ENCODE measurements around the gene CHAC2. TPM values are rescaled to one million over a fixed set of nuclear protein-coding genes. Genes with fewer than 3 reads are reported as not detected.
A peak's percentile ranks its signal among the peaks of the same experiment; 100 is the strongest.

CHAC2 gene
- total and polyA plus RNA-seq, 2 of the 13 experiments (the other 11 are each of a cell fraction or from before 2014, with no cell fraction given): 1.7 to 10.7 TPM

- intact Hi-C loops (cut with micrococcal nuclease; ENCODE audit: unreplicated experiment) (no loop called here), in situ Hi-C loops (cut with HindIII; ENCODE audit: extremely low pct_ligation_motif_present, low pct_unique_long_range_greater_than_20kb) (no loop called here)
- peaks cover 9 to 20% of the 10 kb centered on the region in 2 experiments; a peak in 4 of 5 replicates for H3K36me3 ChIP-seq (replicated peaks in 1 of 2; ENCODE audit: control insufficient read depth in 1 of 2, insufficient read depth in 2 of 2, low read length in 2 of 2)
- no peak overlapping the region for H2AFZ ChIP-seq (ENCODE audit: low read length)
- peaks cover 0 to 6% of the 10 kb centered on the region in 2 experiments; a peak in 1 of 5 replicates for H3K27me3 ChIP-seq (ENCODE audit: control insufficient read depth in 1 of 2, insufficient read depth in 2 of 2, low read length in 2 of 2)
- H3K4me3 ChIP-seq (replicated peaks in 1 of 3; ENCODE audit: insufficient read depth in 1 of 3, low read depth in 2 of 3, low read length in 3 of 3): peak overlapping the region; percentile 21 to 98 (median 95); a peak in 2 of 6 replicates
- H3K9ac ChIP-seq (ENCODE audit: insufficient read depth, low read depth, low read length): no peak overlapping the region; the same call in 1 of the 2 replicates
- peaks cover 45% of the 10 kb centered on the region for H3K4me1 ChIP-seq (ENCODE audit: insufficient read depth, low read length)
- ChIA-PET POLR2A (interaction anchor here (4.8 kb wide), 1 partner anchor 15 kb away, joined by 53 read pairs; the partner anchor contains the start of gene CHAC2), CTCF (ENCODE audit: low intra/inter-chr PET ratio, low total read pairs) (no interaction called here)
- no peaks in the 10 kb centered on the region for H4K20me1 ChIP-seq (ENCODE audit: insufficient read depth, low read length)
- TF ChIP-seq ATF3 (CRISPR knock-in tag; IDR thresholded peaks at IDR 0.05) (no peak), SYNCRIP (IDR thresholded peaks at IDR 0.05; ENCODE audit: insufficient read depth, low read depth, low read length) (no peak), ZNF234 (CRISPR knock-in tag; conservative IDR thresholded peaks at IDR 0.05) (no peak), ATF7 (IDR thresholded peaks at IDR 0.05) (peak; percentile 70), ATF7 (CRISPR knock-in tag; IDR thresholded peaks at IDR 0.05) (no peak)
- TF ChIP-seq, protein P1, sequence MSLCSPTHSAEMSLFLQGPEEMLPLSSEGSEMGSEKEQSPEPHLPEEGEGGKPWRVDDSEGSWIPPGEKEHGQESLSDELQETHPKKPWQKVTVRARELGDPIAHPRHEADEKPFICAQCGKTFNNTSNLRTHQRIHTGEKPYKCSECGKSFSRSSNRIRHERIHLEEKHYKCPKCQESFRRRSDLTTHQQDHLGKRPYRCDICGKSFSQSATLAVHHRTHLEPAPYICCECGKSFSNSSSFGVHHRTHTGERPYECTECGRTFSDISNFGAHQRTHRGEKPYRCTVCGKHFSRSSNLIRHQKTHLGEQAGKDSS (CRISPR knock-in tag; IDR thresholded peaks at IDR 0.05; ENCODE audit: borderline replicate concordance, low read depth): no peak
- peaks cover 93% of the 10 kb centered on the region for H3K79me2 ChIP-seq (ENCODE audit: insufficient read depth, low read length)
- peak overlapping the region; percentile 87 for H3K4me2 ChIP-seq (ENCODE audit: low read depth, low read length)
- no TSS peak for BruUV-seq (replicated peaks)
- no peaks in the 10 kb centered on the region for H3K9me3 ChIP-seq (ENCODE audit: low read length)
- FAIRE-seq (no peak), ATAC-seq (no peak), DNase-seq (ENCODE audit: low spot score) (no peak)
- H3K27ac ChIP-seq (ENCODE audit: extremely low read length, insufficient read depth, low read length): no peak overlapping the region
Measured at GRCh38 chr2:53784436-53784835, 16.8 kb downstream of the CHAC2 start.

- intact Hi-C loops (cut with micrococcal nuclease; ENCODE audit: unreplicated experiment): no loop called here
- TF ChIP-seq CHD4 (IDR thresholded peaks at IDR 0.05; ENCODE audit: borderline replicate concordance, low read length) (peak; percentile 31; the same call in 1 of the 2 replicates), ZMYM4 (CRISPR knock-in tag; IDR thresholded peaks at IDR 0.05) (0 out of 2 replicates have a peak, but pooled peaks have one; percentile 19), CREB1 (IDR thresholded peaks at IDR 0.05) (no peak), CREB1 (CRISPR knock-in tag; IDR thresholded peaks at IDR 0.05) (0 out of 2 replicates have a peak, but pooled peaks have one; percentile 16), FOXO4 (CRISPR knock-in tag; conservative IDR thresholded peaks at IDR 0.05) (0 out of 2 replicates have a peak, but pooled peaks have one; percentile 44)
- TF ChIP-seq, protein P2, sequence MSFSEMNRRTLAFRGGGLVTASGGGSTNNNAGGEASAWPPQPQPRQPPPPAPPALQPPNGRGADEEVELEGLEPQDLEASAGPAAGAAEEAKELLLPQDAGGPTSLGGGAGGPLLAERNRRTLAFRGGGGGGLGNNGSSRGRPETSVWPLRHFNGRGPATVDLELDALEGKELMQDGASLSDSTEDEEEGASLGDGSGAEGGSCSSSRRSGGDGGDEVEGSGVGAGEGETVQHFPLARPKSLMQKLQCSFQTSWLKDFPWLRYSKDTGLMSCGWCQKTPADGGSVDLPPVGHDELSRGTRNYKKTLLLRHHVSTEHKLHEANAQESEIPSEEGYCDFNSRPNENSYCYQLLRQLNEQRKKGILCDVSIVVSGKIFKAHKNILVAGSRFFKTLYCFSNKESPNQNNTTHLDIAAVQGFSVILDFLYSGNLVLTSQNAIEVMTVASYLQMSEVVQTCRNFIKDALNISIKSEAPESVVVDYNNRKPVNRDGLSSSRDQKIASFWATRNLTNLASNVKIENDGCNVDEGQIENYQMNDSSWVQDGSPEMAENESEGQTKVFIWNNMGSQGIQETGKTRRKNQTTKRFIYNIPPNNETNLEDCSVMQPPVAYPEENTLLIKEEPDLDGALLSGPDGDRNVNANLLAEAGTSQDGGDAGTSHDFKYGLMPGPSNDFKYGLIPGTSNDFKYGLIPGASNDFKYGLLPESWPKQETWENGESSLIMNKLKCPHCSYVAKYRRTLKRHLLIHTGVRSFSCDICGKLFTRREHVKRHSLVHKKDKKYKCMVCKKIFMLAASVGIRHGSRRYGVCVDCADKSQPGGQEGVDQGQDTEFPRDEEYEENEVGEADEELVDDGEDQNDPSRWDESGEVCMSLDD (CRISPR knock-in tag; IDR thresholded peaks at IDR 0.05; ENCODE audit: borderline replicate concordance): no peak
- Histone ChIP-seq H4K20me1 (ENCODE audit: insufficient read depth, low read length) (no peaks in the 10 kb centered on the region), H3K4me1 (ENCODE audit: insufficient read depth, low read length) (peaks cover 53% of the 10 kb centered on the region), H3K4me3 (replicated peaks in 1 of 3; ENCODE audit: insufficient read depth in 1 of 3, low read depth in 2 of 3, low read length in 3 of 3) (peak overlapping the region; percentile 72 to 98 (median 95)), H2AFZ (ENCODE audit: low read length) (no peak overlapping the region), H3K27ac (ENCODE audit: extremely low read length, insufficient read depth, low read length) (peak overlapping the region; percentile 83), H3K4me2 (ENCODE audit: low read depth, low read length) (peak overlapping the region; percentile 87), H3K79me2 (ENCODE audit: insufficient read depth, low read length) (peaks cover 93% of the 10 kb centered on the region), H3K9me3 (ENCODE audit: low read length) (no peaks in the 10 kb centered on the region), H3K36me3 (replicated peaks in 1 of 2; ENCODE audit: control insufficient read depth in 1 of 2, insufficient read depth in 2 of 2, low read length in 2 of 2) (peaks cover 6 to 12% of the 10 kb centered on the region in 2 experiments; a peak in 4 of 5 replicates), H3K9ac (ENCODE audit: insufficient read depth, low read depth, low read length) (peak overlapping the region; percentile 90), H3K27me3 (ENCODE audit: control insufficient read depth in 1 of 2, insufficient read depth in 2 of 2, low read length in 2 of 2) (peaks cover 0 to 6% of the 10 kb centered on the region in 2 experiments; a peak in 1 of 5 replicates)
- no peak for FAIRE-seq
- CTCF ChIA-PET (ENCODE audit: low intra/inter-chr PET ratio, low total read pairs): no interaction called here
- no peak for DNase-seq (ENCODE audit: low spot score)
- POLR2A ChIA-PET: interaction anchor here (1.4 to 4.8 kb wide), 2 partner anchors 16 to 186 kb away, joined by 5 to 53 read pairs; partner anchors contain the start of genes CHAC2 and PSME4
- 51% methylated on average over 11 of the region's 11 CpGs for WGBS (ENCODE audit: low lambda C conversion rate)
- ATAC-seq: no peak
- in situ Hi-C loops (cut with HindIII; ENCODE audit: extremely low pct_ligation_motif_present, low pct_unique_long_range_greater_than_20kb): no loop called here
- no TSS peak for BruUV-seq (replicated peaks)
Measured at GRCh38 chr2:53785366-53785765, 17.8 kb downstream of the CHAC2 start.
